HG02973 (cell line): Measurements from ENCODE around the gene VPREB1.
"Not testable (repeated sequence)": the region's sequence is repeated elsewhere in the genome, so short reads cannot be mapped to it uniquely, and the experiment has no call there.

Experiments
- ATAC-seq: cut with Tn5 transposase; IDR thresholded peaks from one replicate; pipeline ENCODE4 v1.9.1; 2021; ENCODE audit warnings: moderate library complexity; ENCODE audit not compliant: unreplicated experiment

VPREB1 gene

GRCh38 chr22:22213231-22213630 lies 31.4 kb upstream of the VPREB1 start:
- ATAC-seq: no peak

- no peak for ATAC-seq
Observed at GRCh38 chr22:22214819-22215329, 29.7 kb upstream of the VPREB1 start.

GRCh38 chr22:22215659-22216449 lies 28.7 kb upstream of the VPREB1 start:
- ATAC-seq: no peak

GRCh38 chr22:22216450-22216959 lies 28.1 kb upstream of the VPREB1 start:
- ATAC-seq: no peak

- ATAC-seq: no peak
Observed at GRCh38 chr22:22218302-22218701, 26.3 kb upstream of the VPREB1 start.

- no peak for ATAC-seq
Observed at GRCh38 chr22:22219140-22219996, 25.2 kb upstream of the VPREB1 start.

- not testable (repeated sequence) for ATAC-seq
Observed at GRCh38 chr22:22221043-22221442, 23.5 kb upstream of the VPREB1 start.

GRCh38 chr22:22226448-22227187 lies 18.0 kb upstream of the VPREB1 start:
- no peak for ATAC-seq

GRCh38 chr22:22228421-22228820 lies 16.2 kb upstream of the VPREB1 start:
- no peak for ATAC-seq

- no peak for ATAC-seq
Observed at GRCh38 chr22:22228921-22229320, 15.7 kb upstream of the VPREB1 start.

- ATAC-seq: no peak
Observed at GRCh38 chr22:22229683-22230420, 14.7 kb upstream of the VPREB1 start.

- ATAC-seq: no peak
Observed at GRCh38 chr22:22230438-22230837, 14.1 kb upstream of the VPREB1 start.

- no peak for ATAC-seq
Observed at GRCh38 chr22:22233081-22233480, 11.5 kb upstream of the VPREB1 start.

GRCh38 chr22:22235558-22235957 lies 9.0 kb upstream of the VPREB1 start:
- no peak for ATAC-seq

GRCh38 chr22:22237521-22237920 lies 7.1 kb upstream of the VPREB1 start:
- ATAC-seq: no peak

- ATAC-seq: no peak
Observed at GRCh38 chr22:22239311-22239939, 5.2 kb upstream of the VPREB1 start.

- ATAC-seq: no peak
Observed at GRCh38 chr22:22241554-22241898, 3.1 kb upstream of the VPREB1 start.

GRCh38 chr22:22242488-22242887 lies 2.1 kb upstream of the VPREB1 start:
- no peak for ATAC-seq

GRCh38 chr22:22243033-22243680 lies 1.4 kb upstream of the VPREB1 start:
- no peak for ATAC-seq
